Suprapubic skin (tissue), 4 donors: ENCODE results near the gene CERS2. TPM values are rescaled to one million over a fixed set of nuclear protein-coding genes. Genes with fewer than 3 reads are reported as not detected.
"Not testable (repeated sequence)": the region's sequence is repeated elsewhere in the genome, so short reads cannot be mapped to it uniquely, and the experiment has no call there.

Experiments used
- DNase-seq, 2 donors: peaks; one replicate each; pipeline ENCODE4 v3.0.0-alpha.2; 2019; ENCODE audit warnings: low spot score in 2 of 2
- H3K27ac ChIP-seq: fragments of 200-600 bp; sonication (generic); one replicate; pipeline ENCODE4 v1.5.1; 2019
- H3K27me3 ChIP-seq: fragments of 200-600 bp; sonication (generic); one replicate; pipeline ENCODE4 v1.5.1; 2019
- H3K36me3 ChIP-seq: fragments of 200-600 bp; sonication (generic); one replicate; pipeline ENCODE4 v1.5.1; 2019
- H3K4me1 ChIP-seq: fragments of 200-600 bp; sonication (generic); one replicate; pipeline ENCODE4 v1.5.1; 2019
- H3K4me3 ChIP-seq: fragments of 200-600 bp; sonication (generic); one replicate; pipeline ENCODE4 v1.5.1; 2019; ENCODE audit warnings: mild to moderate bottlenecking
- H3K9me3 ChIP-seq: fragments of 200-600 bp; sonication (generic); one replicate; pipeline ENCODE4 v1.5.1; 2019
- CTCF ChIP-seq, 2 donors: fragments of 200-600 bp in 1 of 2; fragments of 450-650 bp in 1 of 2; sonication (generic) in 1 of 2; IDR thresholded peaks; one replicate each; pipeline ENCODE4 v1.5.1; 2016 to 2019; ENCODE audit warnings: antibody characterized with exemption in 2 of 2, mild to moderate bottlenecking in 1 of 2, moderate library complexity in 1 of 2
- EP300 ChIP-seq: sonication (generic); formaldehyde crosslinking; IDR thresholded peaks from one replicate; pipeline ENCODE4 v1.6.1; 2017; ENCODE audit warnings: antibody characterized with exemption
- POLR2A ChIP-seq, 2 donors: fragments of 450-650 bp; IDR thresholded peaks; one replicate each; pipeline ENCODE4 v1.6.1; 2017; ENCODE audit warnings: antibody characterized with exemption in 2 of 2, mild to moderate bottlenecking in 2 of 2, moderate library complexity in 2 of 2
- POLR2AphosphoS5 ChIP-seq, 3 donors: sonication (generic); formaldehyde crosslinking; IDR thresholded peaks; one replicate each; pipeline ENCODE4 v1.6.1; 2017; ENCODE audit warnings: antibody characterized with exemption in 3 of 3
- WGBS: methylation state at CpG from one replicate; pipeline ENCODE4 v1.1.5; 2018; 5-methylcytosine and 5-hydroxymethylcytosine counted together
- total RNA-seq, 4 donors: library from RNA; depleted of rRNA; stranded (reverse); fragments of >200 nt; gene quantifications; one replicate each; pipeline ENCODE4 v1.1.0, GENCODE V29; 2016

Gene CERS2
- total RNA-seq, 4 donors from 2014 or later: 46.5 to 57.9 (median 51.4) TPM

GRCh38 chr1:150931773-150932172, 42.9 kb downstream of the CERS2 start:
- Histone ChIP-seq H3K36me3 (peaks cover 83% of the 10 kb centered on the region), H3K27me3 (no peaks in the 10 kb centered on the region), H3K27ac (no peak overlapping the region), H3K9me3 (no peaks in the 10 kb centered on the region), H3K4me1 (peaks cover 9% of the 10 kb centered on the region), H3K4me3 (no peak overlapping the region)
- no peak for TF ChIP-seq EP300
- no peak for TF ChIP-seq POLR2AphosphoS5 (IDR thresholded peaks at IDR 0.05)
- TF ChIP-seq POLR2A (IDR thresholded peaks at IDR 0.05): no peak
- TF ChIP-seq CTCF (IDR thresholded peaks at IDR 0.05): no peak
- WGBS: 95% methylated on average over 1 of the region's 1 CpG
- no peak for DNase-seq

- not testable (repeated sequence) for H3K4me3 ChIP-seq, H3K27me3 ChIP-seq, H3K9me3 ChIP-seq, DNase-seq, H3K27ac ChIP-seq
- 98% methylated on average over 6 of the region's 6 CpGs for WGBS
- Histone ChIP-seq H3K36me3 (peaks cover 58% of the 10 kb centered on the region), H3K4me1 (peaks cover 18% of the 10 kb centered on the region)
Observed at GRCh38 chr1:150928775-150929174, 45.9 kb downstream of the CERS2 start.

GRCh38 chr1:150928286-150928685, 46.3 kb downstream of the CERS2 start:
- TF ChIP-seq POLR2A (IDR thresholded peaks at IDR 0.05) (no peak), EP300 (no peak), CTCF (IDR thresholded peaks at IDR 0.05) (no peak), POLR2AphosphoS5 (IDR thresholded peaks at IDR 0.05) (no peak)
- peaks cover 18% of the 10 kb centered on the region for H3K4me1 ChIP-seq
- H3K27me3 ChIP-seq: no peaks in the 10 kb centered on the region
- 94% methylated on average over 3 of the region's 3 CpGs for WGBS
- peaks cover 55% of the 10 kb centered on the region for H3K36me3 ChIP-seq
- H3K9me3 ChIP-seq: no peaks in the 10 kb centered on the region
- no peak overlapping the region for H3K4me3 ChIP-seq
- DNase-seq: no peak
- H3K27ac ChIP-seq: no peak overlapping the region

DNA sequence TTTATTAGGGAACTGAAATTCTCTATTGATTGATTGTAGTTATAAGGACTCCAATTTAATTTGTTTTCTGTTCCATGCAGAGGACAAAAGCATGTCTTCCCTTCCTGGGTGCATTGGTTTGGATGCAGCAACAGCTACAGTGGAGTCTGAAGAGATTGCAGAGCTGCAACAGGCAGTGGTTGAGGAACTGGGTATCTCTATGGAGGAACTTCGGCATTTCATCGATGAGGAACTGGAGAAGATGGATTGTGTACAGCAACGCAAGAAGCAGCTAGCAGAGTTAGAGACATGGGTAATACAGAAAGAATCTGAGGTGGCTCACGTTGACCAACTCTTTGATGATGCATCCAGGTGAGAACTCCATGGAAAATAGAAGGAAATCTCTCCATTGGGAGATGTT, 47.0 kb downstream of the CERS2 start:
- Histone ChIP-seq H3K36me3 (peaks cover 48% of the 10 kb centered on the region), H3K4me3 (no peak overlapping the region)
- no peak for DNase-seq

GRCh38 chr1:150926097-150926741, 48.4 kb downstream of the CERS2 start, which contains the start of gene SETDB1:
Gene SETDB1 (plus strand): TSS chr1:150926363. CDS start chr1:150927715, 1,352 bp downstream.
- Histone ChIP-seq H3K36me3 (peaks cover 37% of the 10 kb centered on the region), H3K9me3 (no peaks in the 10 kb centered on the region), H3K4me1 (peaks cover 25% of the 10 kb centered on the region), H3K27ac (peak within 1 kb of the TSS; percentile 86), H3K27me3 (no peaks in the 10 kb centered on the region), H3K4me3 (peak within 1 kb of the TSS; percentile 73)
- TF ChIP-seq POLR2AphosphoS5 (IDR thresholded peaks at IDR 0.05) (peak in 2 of 3 donors; percentile 56 to 89), CTCF (IDR thresholded peaks at IDR 0.05) (no peak), POLR2A (IDR thresholded peaks at IDR 0.05) (peak in 1 of 2 donors; percentile 21)
- peak; percentile 96 to 97 for DNase-seq
- under 1% methylated on average over 39 of the region's 39 CpGs for WGBS

More for the DNA sequence above, 47.0 kb downstream of the CERS2 start:
- H3K27me3 ChIP-seq: no peaks in the 10 kb centered on the region
- no peak overlapping the region for H3K27ac ChIP-seq
- peaks cover 19% of the 10 kb centered on the region for H3K4me1 ChIP-seq
- H3K9me3 ChIP-seq: no peaks in the 10 kb centered on the region
- no peak for TF ChIP-seq CTCF (IDR thresholded peaks at IDR 0.05)
- no peak for TF ChIP-seq POLR2A (IDR thresholded peaks at IDR 0.05)
- WGBS: 87% methylated on average over 4 of the region's 4 CpGs

DNA sequence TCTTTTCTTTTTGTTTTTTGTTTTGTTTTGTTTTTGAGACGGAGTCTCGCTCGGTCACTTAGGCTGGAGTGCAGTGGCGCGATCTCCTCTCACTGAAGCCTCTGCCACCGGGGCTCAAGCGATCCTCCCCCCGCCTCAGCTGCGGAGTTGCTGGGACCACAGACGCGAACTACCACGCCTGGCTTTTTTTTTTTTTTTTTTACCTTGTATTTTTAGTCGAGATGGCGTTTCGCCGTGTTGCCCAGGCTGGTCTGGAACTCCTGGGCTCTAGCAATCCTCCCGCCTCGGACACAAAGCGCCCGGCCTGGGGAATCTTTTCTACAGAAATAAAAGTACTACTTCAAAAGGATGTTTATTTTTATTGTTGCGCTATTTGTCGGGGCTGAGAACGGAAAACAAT, 49.6 kb downstream of the CERS2 start:
- peak overlapping the region; percentile 73 for H3K4me3 ChIP-seq
- DNase-seq: peak in 1 of 2 donors; percentile 42
- peaks cover 25% of the 10 kb centered on the region for H3K36me3 ChIP-seq
- no peaks in the 10 kb centered on the region for H3K9me3 ChIP-seq
- 84% methylated on average over 23 of the region's 23 CpGs for WGBS
- TF ChIP-seq CTCF (IDR thresholded peaks at IDR 0.05) (no peak), EP300 (no peak), POLR2A (IDR thresholded peaks at IDR 0.05) (no peak), POLR2AphosphoS5 (IDR thresholded peaks at IDR 0.05) (no peak)
- no peak overlapping the region for H3K27ac ChIP-seq
- H3K4me1 ChIP-seq: peaks cover 25% of the 10 kb centered on the region
- H3K27me3 ChIP-seq: no peaks in the 10 kb centered on the region
